ENCODE results near the gene ASB12.
"Not testable (repeated sequence)": the region's sequence is repeated elsewhere in the genome, so short reads cannot be mapped to it uniquely, and the experiment has no call there.

The ASB12 gene

DNA sequence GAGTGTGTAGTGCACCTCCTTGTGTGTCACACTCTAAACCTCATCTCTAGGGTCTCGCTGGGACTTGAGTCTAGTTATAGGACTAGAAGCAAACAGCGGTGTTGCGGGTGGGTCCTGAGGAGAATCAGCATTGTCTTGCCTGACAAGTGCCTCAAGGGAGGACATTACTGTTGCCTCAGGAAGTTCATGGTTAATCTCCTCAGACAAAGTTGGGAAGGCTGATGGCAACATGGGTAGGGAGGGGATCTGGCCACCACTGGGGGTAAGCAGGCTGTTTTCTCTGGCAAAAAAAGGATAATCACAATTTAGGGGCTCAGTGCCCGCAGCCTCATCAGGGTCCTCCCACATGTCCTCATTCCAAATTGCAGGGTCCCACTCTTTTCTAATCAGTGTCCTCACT, 12.4 kb downstream of the ASB12 start:
- H3K9me3 ChIP-seq (ENCODE audit: control insufficient read depth, insufficient read depth, low read length): no peaks in the 10 kb centered on the region
- no peak overlapping the region for H3K4me3 ChIP-seq (ENCODE audit: low read length)
- no peaks in the 10 kb centered on the region for H3K27me3 ChIP-seq (ENCODE audit: control insufficient read depth, low read length)
- H3F3A ChIP-seq (ENCODE audit: control insufficient read depth, insufficient read depth): no peaks in the 10 kb centered on the region
- no peaks in the 10 kb centered on the region for H3K9me2 ChIP-seq (replicated peaks; ENCODE audit: control insufficient read depth, low read length)
- TF ChIP-seq, protein P1, sequence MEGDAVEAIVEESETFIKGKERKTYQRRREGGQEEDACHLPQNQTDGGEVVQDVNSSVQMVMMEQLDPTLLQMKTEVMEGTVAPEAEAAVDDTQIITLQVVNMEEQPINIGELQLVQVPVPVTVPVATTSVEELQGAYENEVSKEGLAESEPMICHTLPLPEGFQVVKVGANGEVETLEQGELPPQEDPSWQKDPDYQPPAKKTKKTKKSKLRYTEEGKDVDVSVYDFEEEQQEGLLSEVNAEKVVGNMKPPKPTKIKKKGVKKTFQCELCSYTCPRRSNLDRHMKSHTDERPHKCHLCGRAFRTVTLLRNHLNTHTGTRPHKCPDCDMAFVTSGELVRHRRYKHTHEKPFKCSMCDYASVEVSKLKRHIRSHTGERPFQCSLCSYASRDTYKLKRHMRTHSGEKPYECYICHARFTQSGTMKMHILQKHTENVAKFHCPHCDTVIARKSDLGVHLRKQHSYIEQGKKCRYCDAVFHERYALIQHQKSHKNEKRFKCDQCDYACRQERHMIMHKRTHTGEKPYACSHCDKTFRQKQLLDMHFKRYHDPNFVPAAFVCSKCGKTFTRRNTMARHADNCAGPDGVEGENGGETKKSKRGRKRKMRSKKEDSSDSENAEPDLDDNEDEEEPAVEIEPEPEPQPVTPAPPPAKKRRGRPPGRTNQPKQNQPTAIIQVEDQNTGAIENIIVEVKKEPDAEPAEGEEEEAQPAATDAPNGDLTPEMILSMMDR (IDR thresholded peaks at IDR 0.05; ENCODE audit: low read depth, low read length, poor library complexity, severe bottlenecking): no peak
- no peak for TF ChIP-seq EZH2phosphoT487 (IDR thresholded peaks at IDR 0.05; ENCODE audit: borderline replicate concordance, low read length)
- no peaks in the 10 kb centered on the region for H3K79me2 ChIP-seq (ENCODE audit: control insufficient read depth, low read length)
- no peak overlapping the region for H3K27ac ChIP-seq (ENCODE audit: low read depth, low read length)
- no peaks in the 10 kb centered on the region for H3K36me3 ChIP-seq (ENCODE audit: control insufficient read depth, low read length)
- no peaks in the 10 kb centered on the region for H3K4me1 ChIP-seq (ENCODE audit: control insufficient read depth, low read length)
- no peak overlapping the region for H3K4me2 ChIP-seq (ENCODE audit: low read length)
- H4K20me1 ChIP-seq (ENCODE audit: control insufficient read depth, insufficient read depth, low read depth, low read length): no peaks in the 10 kb centered on the region

DNA sequence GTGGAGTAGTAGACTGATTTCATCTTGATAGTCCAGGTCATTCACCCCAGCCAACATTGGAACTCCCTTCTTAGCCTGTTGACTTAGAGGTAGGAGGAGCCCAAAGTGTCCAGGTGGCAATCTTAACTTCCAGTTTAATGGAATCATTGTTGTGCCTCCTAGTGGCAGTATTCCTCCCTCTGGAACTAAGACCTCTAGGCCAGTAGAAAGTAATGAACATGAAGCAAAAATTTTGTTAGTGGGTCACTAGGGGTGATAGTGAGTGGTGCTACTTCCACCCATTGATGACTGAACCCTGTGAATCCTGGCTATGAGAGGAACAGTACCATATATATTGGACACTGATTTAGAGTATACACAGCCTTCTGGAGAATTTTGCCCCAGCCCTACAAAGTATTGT, 16.4 kb downstream of the ASB12 start:
- not testable (repeated sequence) for H3K4me2 ChIP-seq (ENCODE audit: low read length); H3K27ac ChIP-seq (ENCODE audit: low read depth, low read length); H4K20me1 ChIP-seq (ENCODE audit: control insufficient read depth, insufficient read depth, low read depth, low read length); H3K79me2 ChIP-seq (ENCODE audit: control insufficient read depth, low read length); H3K36me3 ChIP-seq (ENCODE audit: control insufficient read depth, low read length); H3F3A ChIP-seq (ENCODE audit: control insufficient read depth, insufficient read depth); H3K9me2 ChIP-seq (replicated peaks; ENCODE audit: control insufficient read depth, low read length); H3K9me3 ChIP-seq (ENCODE audit: control insufficient read depth, insufficient read depth, low read length); H3K4me3 ChIP-seq (ENCODE audit: low read length); H3K4me1 ChIP-seq (ENCODE audit: control insufficient read depth, low read length); H3K27me3 ChIP-seq (ENCODE audit: control insufficient read depth, low read length)

DNA sequence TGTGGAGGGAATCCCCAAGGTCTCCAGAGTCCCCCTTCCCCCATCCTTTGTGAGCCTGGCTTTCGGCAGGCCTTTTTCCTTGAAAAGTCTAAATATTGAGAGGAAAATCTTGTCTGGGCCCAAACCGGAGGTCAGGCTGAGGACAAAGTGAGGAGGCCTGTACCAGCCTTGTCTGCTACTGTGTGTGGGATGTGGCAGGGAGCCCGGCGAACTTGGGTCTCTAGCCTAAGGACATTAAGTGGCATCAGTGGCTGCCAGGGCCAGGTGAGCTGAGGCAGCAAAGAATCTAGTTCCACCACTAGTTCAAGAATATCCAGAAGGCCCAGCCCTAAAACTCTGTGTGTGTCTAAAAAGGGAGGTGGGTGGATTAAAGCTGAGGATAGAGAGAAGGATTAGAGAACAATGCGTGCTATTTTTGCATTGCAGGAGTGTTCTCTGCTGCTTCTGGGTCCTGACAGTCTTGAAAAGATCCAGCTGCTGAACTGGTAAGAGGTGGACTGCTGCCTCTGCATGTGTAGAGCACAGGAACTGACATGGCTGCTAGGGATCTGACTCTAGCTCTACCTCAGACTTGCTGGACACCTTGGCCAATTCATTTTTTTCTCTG, 23.7 kb downstream of the ASB12 start:
- H3K4me3 ChIP-seq (ENCODE audit: low read length): peak overlapping the region; percentile 81
- H3K9me2 ChIP-seq (replicated peaks; ENCODE audit: control insufficient read depth, low read length): no peaks in the 10 kb centered on the region
- H3K27ac ChIP-seq (ENCODE audit: low read depth, low read length): no peak overlapping the region
- H3K4me1 ChIP-seq (ENCODE audit: control insufficient read depth, low read length): peaks cover 11% of the 10 kb centered on the region
- H3F3A ChIP-seq (ENCODE audit: control insufficient read depth, insufficient read depth): no peaks in the 10 kb centered on the region
- no peaks in the 10 kb centered on the region for H3K36me3 ChIP-seq (ENCODE audit: control insufficient read depth, low read length)
- TF ChIP-seq, protein P1 (IDR thresholded peaks at IDR 0.05; ENCODE audit: low read depth, low read length, poor library complexity, severe bottlenecking): no peak
- no peak for TF ChIP-seq EZH2phosphoT487 (IDR thresholded peaks at IDR 0.05; ENCODE audit: borderline replicate concordance, low read length)
- no peaks in the 10 kb centered on the region for H4K20me1 ChIP-seq (ENCODE audit: control insufficient read depth, insufficient read depth, low read depth, low read length)
- H3K9me3 ChIP-seq (ENCODE audit: control insufficient read depth, insufficient read depth, low read length): no peaks in the 10 kb centered on the region
- H3K79me2 ChIP-seq (ENCODE audit: control insufficient read depth, low read length): 0 out of 2 replicates have a peak, but pooled peaks cover 2% of the 10 kb centered on the region
- peak overlapping the region; percentile 81 for H3K4me2 ChIP-seq (ENCODE audit: low read length)
- no peaks in the 10 kb centered on the region for H3K27me3 ChIP-seq (ENCODE audit: control insufficient read depth, low read length)

DNA sequence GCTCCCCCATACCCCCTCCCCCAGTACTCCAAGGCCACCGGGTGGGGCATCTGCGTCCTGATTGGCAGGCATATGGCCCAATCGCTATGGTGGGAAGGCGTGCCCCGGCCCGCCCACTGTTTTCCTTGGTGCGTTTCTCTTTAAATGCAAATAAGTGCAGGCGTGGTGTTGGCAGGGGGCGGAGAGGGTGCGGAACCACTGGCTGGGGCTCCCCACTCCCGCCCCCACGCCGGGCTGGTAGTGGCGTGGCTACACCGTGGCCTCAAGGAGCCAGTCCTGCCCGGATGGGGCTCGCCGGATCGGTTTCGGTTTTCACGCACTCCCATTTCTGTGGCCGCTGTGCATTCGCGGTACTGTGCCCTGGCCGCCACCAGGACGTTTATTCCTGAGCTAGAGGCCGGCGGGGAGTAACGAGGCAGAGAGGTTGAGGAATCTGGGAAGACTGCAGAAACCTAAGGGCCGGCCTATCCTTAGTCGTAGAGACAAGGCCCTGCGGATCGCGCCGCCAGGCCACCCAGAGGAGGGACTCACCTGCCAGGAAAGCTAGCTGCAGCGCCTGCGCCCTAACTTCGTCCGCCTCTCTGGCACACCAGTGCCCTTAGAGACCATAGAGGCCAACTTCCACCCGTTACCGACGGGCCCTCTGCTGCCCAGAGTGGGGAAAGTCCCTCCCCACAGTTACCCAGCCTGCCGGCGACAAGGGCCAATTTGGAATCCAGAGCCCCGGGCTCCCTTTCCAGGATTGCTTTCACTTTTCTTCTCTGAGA, 24.5 kb downstream of the ASB12 start:
- 0 out of 2 replicates have a peak, but pooled peaks cover 2% of the 10 kb centered on the region for H3K79me2 ChIP-seq (ENCODE audit: control insufficient read depth, low read length)
- no peaks in the 10 kb centered on the region for H3K27me3 ChIP-seq (ENCODE audit: control insufficient read depth, low read length)
- peak overlapping the region; percentile 81 for H3K4me3 ChIP-seq (ENCODE audit: low read length)
- H3K9me2 ChIP-seq (replicated peaks; ENCODE audit: control insufficient read depth, low read length): no peaks in the 10 kb centered on the region
- no peaks in the 10 kb centered on the region for H3F3A ChIP-seq (ENCODE audit: control insufficient read depth, insufficient read depth)
- peaks cover 11% of the 10 kb centered on the region for H3K4me1 ChIP-seq (ENCODE audit: control insufficient read depth, low read length)
- H3K36me3 ChIP-seq (ENCODE audit: control insufficient read depth, low read length): no peaks in the 10 kb centered on the region
- H3K4me2 ChIP-seq (ENCODE audit: low read length): peak overlapping the region; percentile 81
- H3K27ac ChIP-seq (ENCODE audit: low read depth, low read length): peak overlapping the region; percentile 18; the same call in 1 of the 2 replicates
- H4K20me1 ChIP-seq (ENCODE audit: control insufficient read depth, insufficient read depth, low read depth, low read length): no peaks in the 10 kb centered on the region
- TF ChIP-seq EZH2phosphoT487 (IDR thresholded peaks at IDR 0.05; ENCODE audit: borderline replicate concordance, low read length): no peak
- TF ChIP-seq, protein P1 (IDR thresholded peaks at IDR 0.05; ENCODE audit: low read depth, low read length, poor library complexity, severe bottlenecking): peak; percentile 15
- H3K9me3 ChIP-seq (ENCODE audit: control insufficient read depth, insufficient read depth, low read length): no peaks in the 10 kb centered on the region

All from DOHH2 (cell line).